Neural cell (in vitro differentiated cells): ENCODE results near the gene RPS2.

Experiments
- EZH2 ChIP-seq: fragments of 200-600, 300-800 bp; shearing (Covaris generic), sonication (generic); IDR thresholded peaks from 2 replicates; pipeline ENCODE4 v1.6.1; 2014; ENCODE audit warnings: antibody characterized with exemption, low read length, borderline replicate concordance, mild to moderate bottlenecking; ENCODE audit not compliant: insufficient read depth, poor library complexity, severe bottlenecking
- POLR2AphosphoS5 ChIP-seq: IDR thresholded peaks from 2 replicates; pipeline ENCODE4 v1.6.1; 2012
- SMC3 ChIP-seq: fragments of 450-650 bp; conservative IDR thresholded peaks from 2 replicates; pipeline ENCODE4 v1.6.1; 2014; ENCODE audit warnings: antibody characterized with exemption, mild to moderate bottlenecking, moderate library complexity; ENCODE audit not compliant: poor library complexity
- TF ChIP-seq, protein P1 (sequence below): fragments of 450-650 bp; IDR thresholded peaks from 2 replicates; pipeline ENCODE4 v1.5.1; 2014; ENCODE audit warnings: antibody characterized with exemption, mild to moderate bottlenecking, moderate library complexity; ENCODE audit not compliant: poor library complexity, severe bottlenecking

- TF ChIP-seq SMC3 (no peak), EZH2 (no peak), POLR2AphosphoS5 (no peak)
- TF ChIP-seq, protein P1, sequence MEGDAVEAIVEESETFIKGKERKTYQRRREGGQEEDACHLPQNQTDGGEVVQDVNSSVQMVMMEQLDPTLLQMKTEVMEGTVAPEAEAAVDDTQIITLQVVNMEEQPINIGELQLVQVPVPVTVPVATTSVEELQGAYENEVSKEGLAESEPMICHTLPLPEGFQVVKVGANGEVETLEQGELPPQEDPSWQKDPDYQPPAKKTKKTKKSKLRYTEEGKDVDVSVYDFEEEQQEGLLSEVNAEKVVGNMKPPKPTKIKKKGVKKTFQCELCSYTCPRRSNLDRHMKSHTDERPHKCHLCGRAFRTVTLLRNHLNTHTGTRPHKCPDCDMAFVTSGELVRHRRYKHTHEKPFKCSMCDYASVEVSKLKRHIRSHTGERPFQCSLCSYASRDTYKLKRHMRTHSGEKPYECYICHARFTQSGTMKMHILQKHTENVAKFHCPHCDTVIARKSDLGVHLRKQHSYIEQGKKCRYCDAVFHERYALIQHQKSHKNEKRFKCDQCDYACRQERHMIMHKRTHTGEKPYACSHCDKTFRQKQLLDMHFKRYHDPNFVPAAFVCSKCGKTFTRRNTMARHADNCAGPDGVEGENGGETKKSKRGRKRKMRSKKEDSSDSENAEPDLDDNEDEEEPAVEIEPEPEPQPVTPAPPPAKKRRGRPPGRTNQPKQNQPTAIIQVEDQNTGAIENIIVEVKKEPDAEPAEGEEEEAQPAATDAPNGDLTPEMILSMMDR, result no peak
These were observed 31.4 kb downstream of the RPS2 start for GRCh38 chr16:1933097-1933661.
